Left lung (tissue), 10 donors: ENCODE measurements around the gene ANKRD2. TPM values are rescaled to one million over a fixed set of nuclear protein-coding genes. Genes with fewer than 3 reads are reported as not detected.

ENCODE experiments used
- ATAC-seq: fragments of 200-7000 bp; cut with Tn5 transposase; one replicate; pipeline ENCODE4 v1.9.1; 2020; ENCODE audit warnings: moderate library complexity
- DNase-seq, 4 donors: peaks; one replicate each; pipeline ENCODE4 v3.0.0-alpha.2; 2013 to 2020
- H3K27ac ChIP-seq, 2 donors: fragments of 200-600 bp; sonication (generic) in 1 of 2; one replicate each; pipeline versions ENCODE4 v1.5.0 to v1.8.0; 2020 to 2021
- H3K27me3 ChIP-seq, 2 donors: fragments of 200-600 bp; sonication (generic) in 1 of 2; one replicate each; pipeline versions ENCODE4 v1.5.0 to v1.8.0; 2020 to 2021
- H3K36me3 ChIP-seq, 2 donors: fragments of 200-600 bp; sonication (generic) in 1 of 2; one replicate each; pipeline versions ENCODE4 v1.5.0 to v1.8.0; 2020 to 2021
- H3K4me1 ChIP-seq, 2 donors: fragments of 200-600 bp; one replicate each; pipeline ENCODE4 v1.8.0; 2021
- H3K4me3 ChIP-seq, 2 donors: fragments of 200-600 bp; sonication (generic) in 1 of 2; one replicate each; pipeline versions ENCODE4 v1.5.0 to v1.8.0; 2020 to 2021; ENCODE audit warnings: mild to moderate bottlenecking in 1 of 2
- H3K9me3 ChIP-seq, 2 donors: fragments of 200-600 bp; sonication (generic) in 1 of 2; one replicate each; pipeline versions ENCODE4 v1.5.0 to v1.8.0; 2020 to 2021
- intact Hi-C, 2 donors: fragments of 100-400 bp; cut with DNase I; formaldehyde crosslinking; loops; one replicate each; pipeline versions ENCODE4 v1.11.2 to v1.14.2; 2022
- polyA plus RNA-seq, 6 donors: library from polyadenylated mRNA; unstranded; fragments of 120-200 nt; gene quantifications; one replicate each; pipeline ENCODE4 v1.2.1, GENCODE V29; 2013; ENCODE audit not compliant: insufficient read length in 6 of 6
- total RNA-seq, 2 donors: library from RNA; stranded (reverse); fragmentation: NEBNext Ultra II Directional; extraction: Animal tissue kit (Norgen Biotek cat#: 25700); gene quantifications; one replicate each; pipeline ENCODE4 v1.2.1, GENCODE V29; 2021
- TF ChIP-seq, protein P1 (sequence below), 2 donors: fragments of 200-600 bp; sonication (generic) in 1 of 2; IDR thresholded peaks; one replicate each; pipeline versions ENCODE4 v1.5.0 to v1.8.0; 2021; ENCODE audit warnings: antibody characterized with exemption in 2 of 2
- donor health status: DM: no; HTN: yes; CAD: no.
- donor health status: DM: no; HTN: no; CAD: no.

The ANKRD2 gene
- total and polyA plus RNA-seq, 8 donors = 0.18 to 1.9 (median 0.27) TPM

DNA sequence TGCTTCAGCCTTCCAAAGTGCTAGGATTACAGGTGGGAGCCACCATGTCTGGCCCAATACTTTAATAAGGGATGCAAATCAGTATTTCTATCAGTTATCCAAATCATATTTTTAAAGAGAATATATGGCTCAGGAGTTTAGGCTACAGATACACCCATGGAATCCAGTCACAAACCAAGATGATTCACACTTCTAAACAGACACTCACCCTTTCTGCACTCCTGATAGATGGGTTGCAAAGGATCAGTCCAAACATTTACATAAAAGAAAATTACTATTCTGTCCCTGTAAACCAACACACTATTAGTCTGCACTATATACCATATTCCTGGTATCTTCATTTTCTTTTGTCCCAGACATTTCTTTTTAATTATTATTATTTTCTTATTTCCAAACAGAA is 58.5 kb downstream of the ANKRD2 start:
- H3K4me3 ChIP-seq = no peak overlapping the region
- DNase-seq = no peak
- ATAC-seq = no peak
- intact Hi-C loops = no loop called here
- H3K27me3 ChIP-seq = no peaks in the 10 kb centered on the region
- H3K4me1 ChIP-seq = peaks cover 3 to 5% of the 10 kb centered on the region in 2 donors
- TF ChIP-seq, protein P1, sequence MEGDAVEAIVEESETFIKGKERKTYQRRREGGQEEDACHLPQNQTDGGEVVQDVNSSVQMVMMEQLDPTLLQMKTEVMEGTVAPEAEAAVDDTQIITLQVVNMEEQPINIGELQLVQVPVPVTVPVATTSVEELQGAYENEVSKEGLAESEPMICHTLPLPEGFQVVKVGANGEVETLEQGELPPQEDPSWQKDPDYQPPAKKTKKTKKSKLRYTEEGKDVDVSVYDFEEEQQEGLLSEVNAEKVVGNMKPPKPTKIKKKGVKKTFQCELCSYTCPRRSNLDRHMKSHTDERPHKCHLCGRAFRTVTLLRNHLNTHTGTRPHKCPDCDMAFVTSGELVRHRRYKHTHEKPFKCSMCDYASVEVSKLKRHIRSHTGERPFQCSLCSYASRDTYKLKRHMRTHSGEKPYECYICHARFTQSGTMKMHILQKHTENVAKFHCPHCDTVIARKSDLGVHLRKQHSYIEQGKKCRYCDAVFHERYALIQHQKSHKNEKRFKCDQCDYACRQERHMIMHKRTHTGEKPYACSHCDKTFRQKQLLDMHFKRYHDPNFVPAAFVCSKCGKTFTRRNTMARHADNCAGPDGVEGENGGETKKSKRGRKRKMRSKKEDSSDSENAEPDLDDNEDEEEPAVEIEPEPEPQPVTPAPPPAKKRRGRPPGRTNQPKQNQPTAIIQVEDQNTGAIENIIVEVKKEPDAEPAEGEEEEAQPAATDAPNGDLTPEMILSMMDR (IDR thresholded peaks at IDR 0.05) = no peak
- H3K27ac ChIP-seq = no peak overlapping the region
- H3K9me3 ChIP-seq = no peaks in the 10 kb centered on the region
- H3K36me3 ChIP-seq = no peaks in the 10 kb centered on the region

DNA sequence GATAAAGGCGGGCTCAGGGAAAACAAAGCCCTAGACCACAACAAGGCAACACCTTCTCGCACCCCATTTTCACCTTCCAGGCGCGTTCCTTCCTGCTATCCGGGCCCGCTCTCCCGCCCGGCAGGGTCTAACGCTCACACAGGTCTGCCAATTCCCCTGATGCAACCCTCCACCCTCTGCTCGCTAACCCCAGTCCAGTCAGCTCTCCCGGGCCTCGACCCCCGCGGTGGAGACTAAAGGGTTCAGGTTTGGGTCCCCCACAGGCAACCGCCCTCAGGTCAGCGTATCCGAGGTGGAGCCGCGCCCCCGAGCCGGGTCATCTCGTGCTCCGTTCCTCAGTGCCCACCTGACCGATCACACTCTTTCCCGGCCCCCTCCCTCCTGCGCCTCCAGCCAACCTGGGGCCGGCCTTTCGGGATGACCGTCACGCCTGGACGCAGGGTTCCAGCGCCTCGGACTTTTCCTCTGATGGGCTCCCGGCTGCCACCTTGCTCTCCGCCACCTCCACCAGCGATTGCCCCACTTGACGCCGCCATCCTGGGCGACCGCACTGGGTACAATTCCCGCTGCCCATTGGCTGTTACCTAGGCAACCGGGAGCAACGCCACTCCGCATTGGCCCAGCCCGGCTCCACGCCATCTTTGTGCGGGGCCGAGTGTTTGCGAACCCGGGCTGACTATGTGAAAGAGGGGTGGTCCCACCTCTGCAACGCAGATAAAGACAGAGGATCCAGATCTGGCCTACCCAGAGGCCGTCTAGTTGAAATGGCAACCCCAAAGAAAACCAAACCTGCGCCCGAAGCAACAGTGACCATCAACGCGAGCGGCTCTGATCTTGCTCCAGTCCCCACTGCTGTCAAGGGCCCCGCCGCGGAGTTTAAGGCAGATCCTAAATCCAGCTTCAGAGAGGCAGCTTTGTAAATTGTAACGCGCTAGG is 60.6 kb downstream of the ANKRD2 start, which contains the start of gene MORN4:
Gene MORN4 (minus strand): TSS at position 552 of the 936 bp plus-strand sequence. CDS start 13,847 bp downstream, outside the sequence.
- Histone ChIP-seq H3K9me3 (no peaks in the 10 kb centered on the region), H3K4me3 (peak within 1 kb of the TSS; percentile 69 to 70), H3K27me3 (no peaks in the 10 kb centered on the region), H3K27ac (peak within 1 kb of the TSS in 1 of 2 donors; percentile 58), H3K36me3 (no peaks in the 10 kb centered on the region), H3K4me1 (peaks cover 3 to 5% of the 10 kb centered on the region in 2 donors)
- DNase-seq = peak; percentile 93 to 94 (median 94)
- peak; percentile 99 for ATAC-seq
- intact Hi-C loops = no loop called here
- TF ChIP-seq, protein P1 (IDR thresholded peaks at IDR 0.05) = no peak

Other genes with a start within 250 kb of the ANKRD2 start
- 10 to 100 TPM; 12.8 to 30.2 TPM for gene FRAT2, start 238.1 kb upstream of the ANKRD2 start, total RNA-seq
- gene FRAT2, start 238.1 kb upstream of the ANKRD2 start, polyA plus RNA-seq = 1 to 10 TPM; 7.4 to 9.3 (median 8.5) TPM
- gene RRP12, start 171.4 kb upstream of the ANKRD2 start, total RNA-seq = 10 to 100 TPM; 21.2 to 40.4 TPM
- gene RRP12, start 171.4 kb upstream of the ANKRD2 start, polyA plus RNA-seq = 10 to 100 TPM; 22.6 to 36.2 (median 24.8) TPM
- gene PGAM1, start 146.6 kb upstream of the ANKRD2 start, total RNA-seq = 100 to 1,000 TPM; 209 to 236 TPM
- 100 to 1,000 TPM; 155 to 173 (median 163) TPM for gene PGAM1, start 146.6 kb upstream of the ANKRD2 start, polyA plus RNA-seq
- 10 to 100 TPM; 27.2 to 30.4 TPM for gene EXOSC1, start 126.8 kb upstream of the ANKRD2 start, total RNA-seq
- gene EXOSC1, start 126.8 kb upstream of the ANKRD2 start, polyA plus RNA-seq = 10 to 100 TPM; 34.9 to 43.1 (median 40.1) TPM
- gene ZDHHC16, start 126.6 kb upstream of the ANKRD2 start, total RNA-seq = 10 to 100 TPM; 61.5 to 65.2 TPM
- 10 to 100 TPM; 44.8 to 48.7 (median 46.6) TPM for gene ZDHHC16, start 126.6 kb upstream of the ANKRD2 start, polyA plus RNA-seq
- 10 to 100 TPM; 60.1 to 60.7 TPM for gene MMS19, start 74.4 kb upstream of the ANKRD2 start, total RNA-seq
- 100 to 1,000 TPM in 3 of 6 donors, 10 to 100 TPM in 3; 94.4 to 113 (median 101) TPM for gene MMS19, start 74.4 kb upstream of the ANKRD2 start, polyA plus RNA-seq
- gene UBTD1, start 73.9 kb upstream of the ANKRD2 start, total RNA-seq = 10 to 100 TPM; 30.4 to 41.0 TPM
- gene UBTD1, start 73.9 kb upstream of the ANKRD2 start, polyA plus RNA-seq = 10 to 100 TPM; 16.6 to 25.2 (median 19.2) TPM
- 1 to 10 TPM; 1.1 to 1.2 TPM for gene HOGA1, start 11.6 kb downstream of the ANKRD2 start, total RNA-seq
- gene HOGA1, start 11.6 kb downstream of the ANKRD2 start, polyA plus RNA-seq = 1 to 10 TPM in 4 of 6 donors, under 1 TPM in 2; 0.85 to 2.2 (median 1.5) TPM
- gene C10orf62, start 16.9 kb downstream of the ANKRD2 start, total RNA-seq = not detected
- gene C10orf62, start 16.9 kb downstream of the ANKRD2 start, polyA plus RNA-seq = under 1 TPM in 2 of 6 donors, not detected in 4; 0.14 to 0.15 TPM
- gene MORN4, start 60.7 kb downstream of the ANKRD2 start, total RNA-seq = 1 to 10 TPM; 4.1 to 10.0 TPM
- gene MORN4, start 60.7 kb downstream of the ANKRD2 start, polyA plus RNA-seq = 10 to 100 TPM; 14.2 to 21.1 (median 15.8) TPM
- 10 to 100 TPM; 25.8 to 27.1 TPM for gene PI4K2A, start 67.9 kb downstream of the ANKRD2 start, total RNA-seq
- gene PI4K2A, start 67.9 kb downstream of the ANKRD2 start, polyA plus RNA-seq = 10 to 100 TPM; 12.7 to 17.1 (median 14.2) TPM
- gene AVPI1, start 114.5 kb downstream of the ANKRD2 start, total RNA-seq = 10 to 100 TPM; 15.2 to 19.7 TPM
- gene AVPI1, start 114.5 kb downstream of the ANKRD2 start, polyA plus RNA-seq = 1 to 10 TPM; 4.3 to 5.5 (median 5.1) TPM
- 10 to 100 TPM; 48.1 to 58.4 TPM for gene MARVELD1, start 141.0 kb downstream of the ANKRD2 start, total RNA-seq
- 10 to 100 TPM; 51.2 to 66.9 (median 61.0) TPM for gene MARVELD1, start 141.0 kb downstream of the ANKRD2 start, polyA plus RNA-seq
- 10 to 100 TPM; 20.6 to 23.2 TPM for gene ZFYVE27, start 164.3 kb downstream of the ANKRD2 start, total RNA-seq
- 10 to 100 TPM; 26.8 to 35.5 (median 28.2) TPM for gene ZFYVE27, start 164.3 kb downstream of the ANKRD2 start, polyA plus RNA-seq
- 1 to 10 TPM in 1 of 2 donors, under 1 TPM in 1; 0.24 to 1.9 TPM for gene SFRP5, start 199.2 kb downstream of the ANKRD2 start, total RNA-seq
- gene SFRP5, start 199.2 kb downstream of the ANKRD2 start, polyA plus RNA-seq = 1 to 10 TPM; 1.3 to 9.1 (median 3.5) TPM